NT2/D1 (cell line): ENCODE data around the gene MBNL1.

Experiments
- SUZ12 ChIP-seq: IDR thresholded peaks from 2 replicates; pipeline ENCODE4 v1.6.1; 2011; ENCODE audit not compliant: insufficient read length, insufficient read depth; ENCODE audit errors: extremely low read depth
- ZNF274 ChIP-seq: IDR thresholded peaks from 2 replicates; pipeline ENCODE4 v1.6.1; 2011; ENCODE audit warnings: mild to moderate bottlenecking, low read depth, low read length

- TF ChIP-seq SUZ12 (no peak), ZNF274 (no peak)
These were observed 203.9 kb downstream of the MBNL1 start for GRCh38 chr3:152472672-152472954.
